ENCODE results near the gene ICE2.
"Not testable (repeated sequence)": the region's sequence is repeated elsewhere in the genome, so short reads cannot be mapped to it uniquely, and the experiment has no call there.

The ICE2 gene

DNA sequence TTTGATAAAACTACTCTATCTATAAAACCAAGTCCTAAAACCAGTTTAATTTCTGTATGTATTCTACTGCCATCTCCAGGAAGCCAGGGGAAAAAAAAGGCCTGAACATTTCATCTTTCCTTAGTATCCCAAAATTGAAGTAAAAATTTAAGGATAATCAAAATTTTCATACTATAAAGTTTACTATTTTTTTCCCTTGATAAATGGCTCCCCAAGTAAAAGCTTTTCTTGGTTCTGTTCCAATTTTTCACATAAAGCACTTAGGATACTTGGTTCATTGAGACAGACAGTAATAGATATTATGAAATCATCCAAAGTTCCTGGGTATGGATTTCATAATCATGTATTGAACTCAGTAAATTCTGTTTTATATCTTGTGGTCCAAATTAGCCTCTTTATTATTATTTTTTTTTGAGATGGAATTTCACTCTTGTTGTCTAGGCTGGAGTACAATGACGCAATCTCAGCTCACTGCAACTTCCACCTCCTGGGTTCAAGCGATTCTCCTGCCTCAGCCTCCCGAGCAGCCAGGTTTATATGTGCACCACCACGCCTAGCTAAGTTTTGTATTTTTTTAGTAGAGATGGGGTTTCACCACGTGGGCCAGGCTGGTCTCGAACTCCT is 34.5 kb downstream of the ICE2 start:
- no peak for DNase-seq

DNA sequence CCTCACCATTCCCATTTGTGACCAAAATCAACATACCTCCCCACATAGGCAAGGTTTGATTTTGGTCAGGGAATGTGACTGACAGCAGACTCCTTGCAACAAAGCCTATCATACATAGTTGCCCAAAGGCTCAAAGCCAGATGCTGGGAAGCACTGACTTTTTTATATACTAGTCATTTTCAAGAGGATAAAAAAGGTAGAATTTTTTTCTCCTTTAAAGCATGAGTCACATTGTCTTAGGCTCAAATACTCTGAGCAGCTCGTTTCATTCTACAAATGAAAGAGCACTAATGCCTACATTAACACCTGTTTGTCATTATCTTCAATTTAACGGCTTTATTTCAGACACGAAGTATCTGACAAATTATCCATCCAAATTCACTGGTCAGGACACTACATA is 36.2 kb downstream of the ICE2 start:
- no peak for DNase-seq

DNA sequence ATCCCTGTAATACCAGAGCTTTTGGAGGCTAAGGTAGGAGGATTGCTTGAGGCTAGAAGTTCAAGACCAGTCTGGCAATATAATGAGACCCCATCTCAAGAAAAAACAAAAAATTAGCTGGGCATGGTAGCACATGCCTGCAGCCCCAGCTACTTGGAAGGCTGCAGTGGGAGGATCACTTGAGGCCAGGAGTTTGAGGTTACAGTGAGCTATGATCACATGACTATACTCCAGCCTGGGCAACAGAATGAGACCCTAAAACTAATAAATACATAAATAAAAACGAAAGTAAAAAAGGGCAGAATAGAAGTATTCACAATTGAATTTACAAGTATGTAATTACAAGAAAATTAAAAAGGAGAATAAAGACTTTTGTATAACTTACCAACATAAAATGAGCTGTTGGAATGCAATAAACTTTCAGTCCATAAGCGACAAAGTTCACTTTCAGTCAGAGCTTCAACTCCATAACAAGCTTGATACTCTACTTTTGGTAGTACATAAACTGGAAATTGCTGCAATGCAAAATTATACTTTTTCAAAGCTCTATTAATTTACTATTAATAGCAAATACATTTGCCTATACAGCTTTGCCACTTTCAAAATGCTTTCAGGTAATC is 36.8 kb downstream of the ICE2 start:
- no peak for DNase-seq

DNA sequence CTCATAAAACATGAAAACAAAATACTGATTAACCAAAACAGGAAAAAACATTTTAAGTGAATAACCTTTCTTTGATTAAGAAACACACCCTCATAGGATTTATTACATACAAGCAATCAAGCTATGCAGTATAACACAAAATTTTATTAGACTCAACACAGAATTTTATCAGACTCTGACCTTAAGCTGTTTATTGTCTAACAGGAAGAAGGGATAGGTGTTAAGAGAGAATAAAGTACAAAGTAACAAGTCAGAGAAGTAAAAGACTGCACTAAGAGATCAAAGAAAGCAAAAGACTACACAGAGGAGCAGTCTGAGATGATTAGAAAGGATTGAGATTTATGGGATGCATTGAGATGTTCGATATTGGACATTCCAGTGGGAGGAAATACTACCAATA is 37.6 kb downstream of the ICE2 start:
- no peak for DNase-seq

DNA sequence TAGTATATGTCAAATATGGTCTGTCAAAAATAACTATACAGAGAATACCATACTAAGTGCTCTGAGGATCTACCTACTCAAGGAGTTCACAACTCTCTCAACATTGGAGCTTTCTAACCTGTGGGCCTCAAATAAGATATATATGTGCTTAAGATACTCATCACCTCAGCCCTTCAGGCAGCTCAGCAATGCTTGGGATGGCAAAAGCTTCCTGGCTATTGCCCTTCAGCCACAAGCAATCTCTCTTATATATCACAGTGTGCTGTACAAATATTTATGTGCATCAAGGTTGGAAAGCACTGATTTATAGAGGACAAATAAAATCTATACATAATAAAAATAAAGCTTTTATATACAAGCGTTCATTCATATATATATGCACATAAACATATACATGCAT is 40.3 kb downstream of the ICE2 start:
- no peak for DNase-seq

DNA sequence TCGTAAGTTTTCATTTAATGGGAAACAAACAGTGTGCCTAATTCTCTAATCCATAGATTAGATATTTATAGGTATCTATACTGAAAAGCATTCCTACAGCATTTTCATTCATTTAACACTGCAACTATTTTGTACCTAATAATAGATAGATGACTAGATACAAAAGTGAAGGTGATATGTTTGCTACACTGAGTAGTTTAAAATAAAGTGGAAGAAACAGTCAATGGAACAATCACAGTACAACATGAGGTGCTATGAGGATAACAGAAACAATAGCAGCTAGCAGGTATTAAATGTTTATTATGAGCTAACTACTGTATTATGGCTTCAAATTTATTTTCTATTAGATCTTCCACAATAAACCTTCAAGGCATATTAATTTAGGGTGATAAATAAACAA is 50.0 kb downstream of the ICE2 start:
- no peak for DNase-seq

DNA sequence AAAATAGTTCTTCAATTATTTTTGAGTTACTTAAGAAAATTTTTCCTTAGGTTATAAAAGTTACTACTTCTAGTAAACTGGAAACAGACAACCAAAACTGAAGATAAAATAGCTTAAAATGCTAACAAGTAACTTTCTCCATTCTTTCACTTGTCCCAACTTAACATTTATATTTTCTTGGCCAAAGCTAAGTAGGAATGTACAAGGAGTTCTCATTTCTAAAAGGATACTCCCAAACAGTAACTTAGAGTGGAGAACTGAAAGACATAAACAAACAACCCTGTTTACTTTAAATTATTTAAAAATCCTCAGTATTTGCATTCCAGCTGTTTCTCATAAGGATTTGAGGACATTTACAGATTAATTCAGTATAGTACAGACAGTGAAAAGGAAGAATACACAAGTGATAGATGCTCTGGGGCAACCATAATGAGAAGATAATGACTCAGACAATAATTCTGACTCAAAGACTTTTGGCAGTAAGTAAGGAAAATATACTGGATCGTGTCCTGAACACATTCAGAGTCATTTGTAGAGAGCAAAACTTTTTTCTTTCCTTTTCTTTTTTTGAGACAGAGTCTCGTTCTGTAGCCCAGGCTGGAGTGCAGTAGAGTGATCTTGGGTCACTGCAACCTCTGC is 52.0 kb downstream of the ICE2 start:
- DNase-seq: no peak

DNA sequence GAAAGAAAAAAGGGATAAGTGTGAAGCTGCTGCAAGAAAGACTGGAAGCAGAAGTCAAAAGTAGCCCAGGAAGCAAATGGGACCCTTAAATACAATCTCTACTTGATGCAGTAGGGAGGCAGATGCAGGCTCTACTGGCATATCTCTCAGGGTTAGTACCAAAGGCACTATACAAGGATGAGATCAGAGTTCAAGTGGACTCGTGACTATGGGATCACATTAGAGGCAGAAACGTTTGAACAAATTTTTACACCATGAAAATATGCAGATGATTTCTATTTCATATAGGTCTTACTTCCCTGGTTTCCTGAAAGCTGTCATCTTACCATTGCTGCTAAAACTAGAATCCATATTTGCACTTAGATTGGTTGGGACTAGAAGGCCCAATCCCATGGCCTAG is 53.5 kb downstream of the ICE2 start:
- DNase-seq: no peak

DNA sequence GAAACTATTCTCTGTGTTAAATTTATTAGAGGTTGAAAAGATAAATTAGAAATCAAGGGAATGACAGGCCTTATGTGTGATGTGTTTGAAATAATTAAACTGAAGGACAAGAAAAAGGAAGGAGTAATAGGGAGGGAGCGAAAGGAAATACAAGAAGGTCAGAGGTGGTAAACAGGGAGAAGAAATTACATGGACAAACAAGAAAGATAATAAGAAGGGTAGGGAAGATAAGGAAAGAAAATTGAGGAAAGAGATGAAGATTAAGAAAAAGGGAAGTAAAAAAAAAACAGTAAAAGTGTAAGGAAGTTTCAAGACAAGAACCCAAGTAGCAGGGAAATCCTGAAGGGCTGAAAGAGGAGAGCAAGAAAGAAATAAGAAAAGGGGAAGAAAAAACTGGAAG is 54.9 kb downstream of the ICE2 start:
- DNase-seq: no peak

DNA sequence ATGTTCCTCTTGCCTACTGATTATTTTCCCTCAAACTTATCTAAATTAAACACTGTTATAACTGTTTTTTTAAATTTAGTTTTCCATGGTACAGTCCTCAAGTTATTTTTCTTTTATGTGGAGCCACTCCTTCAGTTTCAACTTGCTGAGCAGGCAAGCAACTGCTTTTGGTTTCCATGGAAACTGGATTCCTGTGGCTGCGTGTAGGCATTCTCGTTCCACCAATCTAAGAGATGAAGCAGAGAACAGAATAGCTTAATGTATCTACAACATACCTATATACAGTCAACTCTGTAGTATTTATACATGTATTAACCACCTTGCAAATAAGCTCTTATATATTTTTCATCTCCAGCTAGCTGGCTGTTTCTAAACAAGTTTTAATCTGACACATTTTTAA is 55.4 kb downstream of the ICE2 start:
- DNase-seq: peak in 5 of 51 donors; percentile 2 to 29 (median 8)

DNA sequence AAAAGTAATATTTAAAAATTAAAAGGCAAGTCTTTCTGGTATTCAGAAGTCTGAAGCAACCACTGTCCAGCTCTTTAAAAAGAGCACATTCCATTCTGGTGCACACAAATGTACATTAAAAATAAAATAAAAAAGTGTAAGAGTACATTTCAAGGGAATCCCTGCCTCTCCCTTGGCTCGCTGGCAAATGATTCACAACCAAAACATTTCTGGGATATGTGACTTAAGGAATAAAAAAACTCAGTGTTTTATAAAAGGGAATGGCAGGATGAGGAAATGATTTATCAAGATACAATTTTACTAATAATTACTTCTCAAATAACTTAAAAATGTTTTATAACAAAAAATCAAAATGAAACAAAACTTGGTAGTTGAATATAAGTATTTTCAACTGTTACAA is 57.4 kb downstream of the ICE2 start:
- no peak for DNase-seq

DNA sequence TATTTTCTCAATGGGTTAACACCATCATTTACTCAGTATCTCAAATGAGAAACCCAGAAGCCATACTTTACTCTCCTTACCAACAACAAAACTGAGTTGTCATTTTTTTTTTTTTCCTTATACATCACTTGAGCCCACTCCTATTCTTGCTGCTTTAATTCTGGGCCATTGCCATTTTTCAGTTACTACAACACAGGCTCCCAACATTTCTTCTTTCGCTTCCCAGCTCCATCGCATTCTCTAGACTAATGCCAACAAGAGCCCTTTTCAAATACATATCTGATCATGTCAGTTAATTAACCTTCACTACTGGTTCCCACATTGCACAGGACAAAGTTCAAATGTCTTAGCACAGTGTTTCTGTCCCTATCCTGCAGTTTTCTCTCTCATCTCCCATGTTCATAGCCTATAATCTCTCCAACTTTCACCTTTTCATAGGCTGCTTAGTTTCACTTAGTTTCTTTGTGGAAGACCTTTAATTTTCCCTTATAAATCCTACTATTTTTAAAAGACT is 58.7 kb downstream of the ICE2 start:
- DNase-seq: no peak

DNA sequence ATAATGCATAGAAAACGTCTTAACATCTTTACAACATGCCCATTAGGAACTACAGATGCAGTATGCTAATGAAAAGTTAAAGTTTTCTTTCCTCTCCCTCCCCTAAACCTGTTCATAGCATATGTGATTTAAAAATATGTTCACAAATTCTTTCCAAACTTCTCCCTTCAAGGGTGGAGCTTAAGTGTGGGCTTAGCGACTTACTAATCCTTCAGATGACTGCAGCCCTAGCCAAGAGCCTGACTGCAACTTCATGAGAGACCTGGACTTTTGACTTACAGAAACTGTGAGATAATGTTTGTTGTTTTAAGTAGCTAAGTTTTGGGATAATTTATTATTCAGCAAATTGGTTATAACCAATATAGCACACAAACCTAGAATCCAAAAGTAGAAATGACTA is 59.2 kb downstream of the ICE2 start:
- DNase-seq: no peak

DNA sequence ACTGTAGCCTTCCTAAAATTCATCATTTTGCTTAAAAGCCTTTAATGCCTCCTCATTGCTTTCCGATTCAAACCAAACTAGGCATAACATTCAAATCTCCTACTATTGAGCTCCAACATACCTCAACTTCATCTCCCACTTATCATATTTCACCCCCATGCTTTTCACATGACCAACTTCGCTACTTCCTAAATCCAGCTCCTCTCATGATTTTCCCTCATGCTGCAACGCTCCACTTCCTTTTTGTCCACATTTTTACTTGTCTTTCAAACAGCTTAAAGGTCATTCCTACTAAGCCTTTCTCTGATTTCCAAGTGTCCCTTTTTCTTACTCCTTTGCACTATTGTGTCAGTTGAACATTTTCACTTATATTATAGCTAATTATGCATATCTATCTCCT is 60.8 kb downstream of the ICE2 start:
- no peak for DNase-seq

DNA sequence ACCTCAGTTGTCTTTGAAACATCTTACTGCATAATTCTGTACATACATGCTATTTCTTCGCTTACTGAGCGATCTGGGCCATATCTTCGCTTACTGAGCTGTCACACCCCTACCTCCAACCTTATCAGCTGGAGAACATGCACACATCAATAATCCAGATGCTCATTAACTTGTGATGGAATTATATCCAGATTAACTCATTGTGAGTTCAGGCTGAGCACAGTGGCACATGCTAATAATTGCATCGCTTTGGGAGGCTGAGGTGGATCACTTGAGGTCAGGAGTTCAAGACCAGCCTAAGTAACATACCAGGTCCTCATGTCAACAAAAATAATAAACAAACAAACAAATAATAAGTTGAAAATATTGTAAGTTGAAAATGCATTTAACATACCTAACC is 61.8 kb downstream of the ICE2 start:
- no peak for DNase-seq

DNA sequence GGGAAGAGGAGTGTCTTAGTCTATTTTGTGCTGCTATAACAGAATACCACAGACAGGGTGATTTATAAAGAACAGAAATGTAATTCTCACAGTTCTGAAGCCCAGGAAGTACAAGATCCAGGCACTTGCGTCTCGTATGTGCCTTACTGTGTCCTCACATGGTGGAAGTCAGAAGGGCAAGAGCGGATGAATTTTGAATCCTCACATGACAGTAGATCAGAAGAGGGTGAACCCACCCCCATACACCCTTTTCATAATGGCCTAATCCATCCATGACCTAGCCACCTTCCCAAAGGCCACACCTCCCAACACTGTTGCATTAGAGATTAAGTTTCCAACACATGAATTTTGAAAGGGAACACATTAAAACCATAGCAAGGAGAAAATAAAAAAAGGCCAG is 62.5 kb downstream of the ICE2 start:
- DNase-seq: no peak

DNA sequence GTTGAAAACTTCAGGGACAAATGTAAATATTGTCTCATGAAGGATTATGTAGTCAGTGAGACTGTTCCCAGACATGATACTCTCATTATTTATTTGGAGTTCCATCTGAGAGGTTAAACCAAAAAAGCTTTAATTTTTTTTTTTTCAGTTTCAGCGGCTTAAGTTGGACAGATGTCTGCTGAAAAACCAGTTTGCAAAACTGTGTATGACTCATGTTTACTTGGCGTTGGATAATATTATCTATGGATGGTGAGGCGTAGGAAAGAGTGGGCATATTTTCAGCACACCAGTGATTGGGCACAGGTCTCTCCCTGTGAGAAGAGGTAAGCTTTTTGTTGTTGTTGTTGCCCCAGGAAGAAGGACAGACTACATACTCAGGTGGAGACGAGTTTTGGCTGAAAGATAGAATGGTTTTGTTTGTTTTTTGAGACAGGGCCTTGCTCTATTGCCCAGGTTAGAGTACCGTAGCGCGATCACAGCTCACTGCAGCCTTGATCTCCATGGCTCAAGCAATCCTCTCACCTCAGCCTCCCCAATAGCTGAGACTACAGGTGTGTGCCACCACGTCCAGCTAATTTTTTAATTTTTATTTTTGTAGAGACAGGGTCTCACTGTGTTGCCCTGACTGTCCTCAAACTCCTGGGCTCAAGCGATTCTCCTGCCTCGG is 64.8 kb downstream of the ICE2 start:
- DNase-seq: no peak

DNA sequence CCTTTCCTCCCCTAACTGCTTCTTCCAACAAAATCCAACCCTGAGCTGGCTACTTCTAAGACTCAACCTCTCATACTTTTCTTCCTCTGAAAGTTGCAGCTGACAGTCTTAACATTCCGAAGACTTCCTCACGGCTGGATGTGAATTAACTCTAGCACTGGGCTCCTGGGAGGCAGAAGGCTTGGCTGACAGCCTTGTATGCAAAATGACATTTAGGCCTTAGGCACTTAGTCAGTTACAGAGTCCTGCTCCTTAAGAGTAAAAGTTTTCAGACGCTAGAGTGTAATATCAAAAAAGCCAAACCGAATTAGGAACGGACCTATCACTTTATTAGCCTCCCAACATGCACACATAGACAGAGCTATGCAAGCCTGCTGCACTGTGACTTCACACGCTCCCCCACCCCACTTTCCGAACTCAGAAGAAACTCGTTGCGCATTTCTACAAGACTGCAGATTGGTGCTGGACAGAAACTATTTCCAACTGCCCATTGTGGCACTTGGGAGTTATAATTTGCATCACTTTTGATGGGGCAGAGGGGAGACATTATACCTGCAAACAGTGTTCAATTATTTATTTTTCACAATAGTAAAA is 65.6 kb downstream of the ICE2 start:
- DNase-seq: no peak

DNA sequence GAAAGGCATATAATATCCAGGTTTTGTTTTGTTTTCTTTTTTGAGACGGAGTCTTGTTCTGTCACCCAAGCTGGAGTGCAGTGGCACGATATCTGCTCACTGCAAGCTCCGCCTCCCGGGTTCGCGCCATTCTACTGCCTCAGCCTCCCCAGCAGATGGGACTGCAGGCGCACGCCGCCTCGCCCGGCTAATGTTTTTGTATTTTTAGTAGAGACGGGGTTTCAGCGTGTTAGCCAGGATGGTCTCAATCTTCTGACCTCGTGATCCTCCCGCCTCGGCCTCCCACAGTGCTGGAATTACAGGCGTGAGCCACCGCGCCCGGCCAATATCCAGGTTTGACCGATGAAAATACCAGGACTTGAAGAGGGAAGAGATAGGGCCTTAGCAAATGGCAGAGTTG is 66.1 kb downstream of the ICE2 start:
- not testable (repeated sequence) for DNase-seq

DNA sequence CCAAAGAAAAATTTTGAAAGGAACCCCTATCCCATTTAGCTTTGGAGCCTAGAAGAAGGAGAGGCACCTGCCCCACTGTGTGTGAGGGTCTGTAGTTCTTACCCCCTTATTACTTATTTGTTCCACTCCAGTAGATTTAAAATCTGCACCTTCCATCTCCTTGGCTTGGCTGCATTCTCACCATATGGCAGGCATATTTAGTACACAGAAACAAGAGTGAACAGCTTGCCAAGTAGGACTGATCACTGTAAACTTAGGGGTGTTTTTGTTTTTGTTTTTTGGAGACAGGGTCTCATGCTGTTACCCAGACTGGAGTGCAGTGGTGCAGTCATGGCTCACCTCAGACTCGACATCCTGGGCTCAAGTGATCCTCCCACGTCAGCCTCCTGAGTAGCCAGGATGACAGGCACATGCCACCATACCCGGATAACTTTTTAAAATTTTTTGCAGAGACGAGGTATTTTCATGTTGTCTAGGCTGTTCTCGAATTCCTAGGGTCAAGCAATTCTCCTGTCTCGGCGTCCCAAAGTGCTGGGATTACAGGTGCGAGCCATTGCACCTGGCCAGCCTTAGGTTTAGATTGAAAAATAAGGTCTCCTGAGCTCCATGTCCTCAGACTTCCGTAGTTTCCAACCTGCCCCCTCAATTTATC is 67.0 kb downstream of the ICE2 start:
- DNase-seq: no peak

DNA sequence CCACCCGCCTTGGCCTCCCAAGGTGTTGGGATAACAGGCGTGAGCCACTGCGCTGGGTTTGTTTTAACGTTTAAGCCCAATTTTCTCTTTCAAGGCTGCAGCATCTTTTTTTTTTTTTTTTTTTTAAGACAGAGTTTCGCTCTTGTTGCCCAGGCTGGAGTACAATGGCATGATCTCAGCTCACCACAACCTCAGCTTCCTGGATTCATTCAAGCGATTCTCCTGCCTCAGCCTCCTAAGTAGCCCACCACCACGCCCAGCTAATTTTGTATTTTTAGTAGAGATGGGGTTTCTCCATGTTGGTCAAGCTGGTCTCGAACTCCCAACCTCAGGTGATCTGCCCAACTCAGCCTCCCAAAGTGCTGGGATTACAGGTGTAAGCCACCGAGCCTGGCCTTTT is 68.6 kb downstream of the ICE2 start:
- DNase-seq: not testable (repeated sequence)
